ENCODE results near the gene SLN. TPM values are rescaled to one million over a fixed set of nuclear protein-coding genes. Genes with fewer than 3 reads are reported as not detected.

The SLN gene
- 0.64 to 1.5 TPM (median 0.97 TPM) in 5 replicates for total RNA-seq (2022; extraction: Qiagen RNA extraction; ENCODE audit: low read depth)

GRCh38 chr11:107711861-107712755, at the start of gene SLN:
SLN (minus strand) TSS chr11:107712056.

Other genes with a start within 250 kb of the SLN start
- gene ALKBH8, start 146.3 kb downstream of the SLN start, total RNA-seq (2022; extraction: Qiagen RNA extraction; ENCODE audit: low read depth) = 5.7 to 10.8 TPM (median 8.3 TPM) in 5 replicates
- 0.15 to 0.41 TPM (median 0.26 TPM) in 5 replicates for gene ELMOD1, start 120.9 kb downstream of the SLN start, total RNA-seq (2022; extraction: Qiagen RNA extraction; ENCODE audit: low read depth)
- 38.8 to 44.4 TPM (median 39.9 TPM) in 5 replicates for gene SLC35F2, start 146.7 kb upstream of the SLN start, total RNA-seq (2022; extraction: Qiagen RNA extraction; ENCODE audit: low read depth)
- 0.18 to 0.62 TPM (median 0.47 TPM) in 5 replicates for gene RAB39A, start 216.4 kb upstream of the SLN start, total RNA-seq (2022; extraction: Qiagen RNA extraction; ENCODE audit: low read depth)